ENCODE data around the gene CSTF1. TPM values are rescaled to one million over a fixed set of nuclear protein-coding genes. Genes with fewer than 3 reads are reported as not detected.

CSTF1 gene
- total RNA-seq, 2 donors from 2014 or later = 16.4 to 22.8 TPM

- no peak for TF ChIP-seq CTCF (IDR thresholded peaks at IDR 0.05)
- H3K27ac ChIP-seq = no peak overlapping the region
- no peak for DNase-seq (ENCODE audit: low spot score)
Observed at GRCh38 chr20:56362833-56363413, 29.5 kb upstream of the CSTF1 start.

GRCh38 chr20:56363491-56363890 lies 29.0 kb upstream of the CSTF1 start:
- H3K4me3 ChIP-seq = no peak overlapping the region
- no peak overlapping the region for H3K27ac ChIP-seq
- no peaks in the 10 kb centered on the region for H3K27me3 ChIP-seq
- no peaks in the 10 kb centered on the region for H3K9me3 ChIP-seq
- TF ChIP-seq CTCF (IDR thresholded peaks at IDR 0.05) = no peak
- H3K4me1 ChIP-seq = peaks cover 0 to 30% of the 10 kb centered on the region in 2 donors
- peaks cover 24% of the 10 kb centered on the region for H3K36me3 ChIP-seq
- DNase-seq (ENCODE audit: low spot score) = no peak

More at GRCh38 chr20:56362833-56363413, 29.5 kb upstream of the CSTF1 start:
- peaks cover 0 to 30% of the 10 kb centered on the region in 2 donors for H3K4me1 ChIP-seq
- no peak overlapping the region for H3K4me3 ChIP-seq
- no peaks in the 10 kb centered on the region for H3K27me3 ChIP-seq
- H3K9me3 ChIP-seq = no peaks in the 10 kb centered on the region
- peaks cover 24% of the 10 kb centered on the region for H3K36me3 ChIP-seq

- Histone ChIP-seq H3K4me3 (no peak overlapping the region), H3K27ac (no peak overlapping the region), H3K9me3 (no peaks in the 10 kb centered on the region), H3K4me1 (peaks cover 0 to 2% of the 10 kb centered on the region in 2 donors), H3K27me3 (no peaks in the 10 kb centered on the region), H3K36me3 (peaks cover 24% of the 10 kb centered on the region)
- DNase-seq (ENCODE audit: low spot score) = no peak
- TF ChIP-seq CTCF (IDR thresholded peaks at IDR 0.05) = no peak
Observed at GRCh38 chr20:56368351-56369134, 23.9 kb upstream of the CSTF1 start.

GRCh38 chr20:56369179-56369578 lies 23.3 kb upstream of the CSTF1 start:
- H3K27ac ChIP-seq = no peak overlapping the region
- H3K36me3 ChIP-seq = peaks cover 24% of the 10 kb centered on the region
- H3K4me3 ChIP-seq = no peak overlapping the region
- no peaks in the 10 kb centered on the region for H3K9me3 ChIP-seq
- DNase-seq (ENCODE audit: low spot score) = no peak
- no peaks in the 10 kb centered on the region for H3K27me3 ChIP-seq
- TF ChIP-seq CTCF (IDR thresholded peaks at IDR 0.05) = no peak
- no peaks in the 10 kb centered on the region for H3K4me1 ChIP-seq

- TF ChIP-seq CTCF (IDR thresholded peaks at IDR 0.05) = no peak
- H3K27me3 ChIP-seq = no peaks in the 10 kb centered on the region
- H3K9me3 ChIP-seq = no peaks in the 10 kb centered on the region
- H3K36me3 ChIP-seq = peaks cover 6% of the 10 kb centered on the region
- no peaks in the 10 kb centered on the region for H3K4me1 ChIP-seq
- H3K4me3 ChIP-seq = no peak overlapping the region
- H3K27ac ChIP-seq = no peak overlapping the region
- peak; percentile 26 for DNase-seq (ENCODE audit: low spot score)
Observed at GRCh38 chr20:56371977-56372376, 20.5 kb upstream of the CSTF1 start.
